AG20443 (cell line): ENCODE data around the gene BCL7B.
"Not testable (repeated sequence)": the region's sequence is repeated elsewhere in the genome, so short reads cannot be mapped to it uniquely, and the experiment has no call there.

Source experiments
- DNase-seq: peaks from one replicate; pipeline ENCODE4 v3.0.0; 2012; ENCODE audit warnings: low spot score, mixed read lengths

Gene BCL7B

DNA sequence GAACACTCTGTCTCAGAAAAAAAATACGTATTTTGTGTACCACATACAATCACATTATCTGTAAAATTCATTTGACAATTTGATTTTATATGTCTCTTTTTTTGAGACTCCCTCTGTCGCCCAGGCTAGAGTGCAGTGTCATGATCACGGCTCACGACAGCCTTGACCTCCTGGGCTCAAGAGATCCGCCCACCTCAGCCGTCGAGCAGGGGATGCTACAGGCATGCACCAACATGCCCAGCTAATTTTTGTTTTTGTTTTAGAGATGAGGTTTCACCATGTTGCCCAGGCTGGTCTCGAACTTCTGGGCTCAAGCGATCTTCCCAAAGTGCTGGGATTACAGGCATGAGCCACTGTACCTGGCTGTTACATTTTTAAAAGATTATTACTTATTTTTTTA, 23.7 kb downstream of the BCL7B start:
- DNase-seq: no peak

DNA sequence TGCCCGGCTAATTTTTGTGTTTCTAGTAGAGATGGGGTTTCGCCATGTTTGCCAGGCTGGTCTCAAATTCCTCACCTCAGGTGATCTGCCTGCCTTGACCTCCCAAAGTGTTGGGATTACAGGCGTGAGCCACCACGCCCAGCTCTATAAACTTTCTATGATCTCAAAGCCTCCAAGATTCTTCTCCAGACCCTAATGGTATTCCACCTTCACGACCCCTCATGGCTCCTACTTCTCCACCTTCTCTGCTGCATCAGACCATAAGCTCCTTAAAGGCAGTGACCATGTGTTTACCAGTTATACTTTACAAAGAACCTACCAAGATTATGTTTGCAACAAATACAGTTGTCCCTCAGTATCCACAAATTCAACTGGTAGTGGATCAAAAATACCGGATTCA, 25.3 kb downstream of the BCL7B start:
- no peak for DNase-seq

DNA sequence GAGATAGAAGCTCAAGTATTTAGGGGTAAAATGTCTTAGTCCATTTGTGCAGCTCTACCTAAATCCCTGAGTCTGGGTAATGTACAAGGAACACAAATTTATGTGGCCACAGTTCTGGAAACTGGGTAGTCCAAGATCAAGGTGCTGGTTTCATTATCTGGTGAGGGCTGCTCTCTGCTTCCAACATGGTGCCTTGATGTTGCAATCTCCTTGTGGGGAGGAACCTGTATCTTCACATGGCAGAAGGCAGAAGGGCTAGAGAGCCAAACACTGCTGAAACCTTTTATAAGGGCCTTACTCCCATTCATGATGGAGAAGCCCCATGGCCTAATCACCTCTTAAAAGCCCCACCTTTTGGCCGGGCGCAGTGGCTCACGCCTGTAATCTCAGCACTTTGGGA, 26.7 kb downstream of the BCL7B start:
- no peak for DNase-seq

DNA sequence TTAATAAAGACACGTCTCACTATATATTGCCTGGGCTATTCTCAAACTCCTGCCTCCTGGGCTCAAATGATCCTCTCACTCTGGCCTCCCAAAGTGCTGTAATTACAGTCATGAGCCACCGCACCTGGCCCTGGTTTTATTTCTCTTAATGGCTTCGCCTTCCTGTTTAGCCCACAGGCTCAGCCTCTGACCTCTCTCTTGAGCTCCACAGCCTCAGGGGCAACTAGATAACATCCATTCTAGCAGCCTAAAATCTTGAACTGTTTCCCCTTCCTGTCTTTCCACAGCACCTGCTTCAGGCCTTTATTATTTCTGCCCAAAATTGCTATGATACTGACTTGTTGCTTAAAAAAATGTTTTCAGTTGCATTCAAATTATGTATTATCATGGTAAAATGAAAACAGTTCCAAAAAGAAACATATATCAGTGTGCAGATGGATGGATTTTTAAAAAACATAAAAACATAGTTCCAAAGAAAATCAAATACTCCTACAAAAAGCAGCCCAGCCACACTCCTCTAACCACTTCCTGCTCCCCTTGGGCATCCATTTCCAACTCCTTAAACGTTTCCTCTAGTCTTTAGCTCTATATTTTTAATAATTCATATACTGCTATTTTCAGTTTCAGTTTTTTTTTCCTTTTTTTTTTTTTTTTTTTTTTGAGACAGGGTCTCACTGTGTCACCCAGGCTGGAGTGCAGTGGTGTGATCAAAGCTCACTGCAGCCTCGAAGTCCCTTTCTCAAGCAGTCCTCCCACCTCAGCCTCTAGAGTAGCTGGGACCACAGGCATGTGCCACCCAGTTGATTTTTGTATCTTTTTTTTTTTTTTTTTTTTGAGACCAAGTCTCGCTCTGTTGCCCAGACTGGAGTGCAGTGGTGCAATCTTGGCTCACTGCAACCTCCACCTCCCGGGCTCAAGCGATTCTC, 30.3 kb downstream of the BCL7B start:
- DNase-seq: no peak

DNA sequence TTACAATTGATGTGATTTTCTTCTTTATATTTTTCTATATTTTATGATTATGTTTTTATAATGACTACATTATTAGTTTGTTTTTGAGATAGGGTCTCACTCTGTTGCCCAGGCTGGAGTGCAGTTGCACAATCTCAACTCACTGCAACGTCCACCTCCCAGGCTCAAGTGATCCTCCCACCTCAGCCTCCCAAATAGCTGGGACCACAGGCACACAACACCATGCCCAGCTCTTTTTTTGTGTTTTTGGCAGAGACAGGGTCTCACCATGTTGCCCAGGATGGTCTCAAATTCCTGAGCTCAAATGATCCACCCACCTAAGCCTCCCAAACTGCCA, 31.4 kb downstream of the BCL7B start:
- DNase-seq: not testable (repeated sequence)

DNA sequence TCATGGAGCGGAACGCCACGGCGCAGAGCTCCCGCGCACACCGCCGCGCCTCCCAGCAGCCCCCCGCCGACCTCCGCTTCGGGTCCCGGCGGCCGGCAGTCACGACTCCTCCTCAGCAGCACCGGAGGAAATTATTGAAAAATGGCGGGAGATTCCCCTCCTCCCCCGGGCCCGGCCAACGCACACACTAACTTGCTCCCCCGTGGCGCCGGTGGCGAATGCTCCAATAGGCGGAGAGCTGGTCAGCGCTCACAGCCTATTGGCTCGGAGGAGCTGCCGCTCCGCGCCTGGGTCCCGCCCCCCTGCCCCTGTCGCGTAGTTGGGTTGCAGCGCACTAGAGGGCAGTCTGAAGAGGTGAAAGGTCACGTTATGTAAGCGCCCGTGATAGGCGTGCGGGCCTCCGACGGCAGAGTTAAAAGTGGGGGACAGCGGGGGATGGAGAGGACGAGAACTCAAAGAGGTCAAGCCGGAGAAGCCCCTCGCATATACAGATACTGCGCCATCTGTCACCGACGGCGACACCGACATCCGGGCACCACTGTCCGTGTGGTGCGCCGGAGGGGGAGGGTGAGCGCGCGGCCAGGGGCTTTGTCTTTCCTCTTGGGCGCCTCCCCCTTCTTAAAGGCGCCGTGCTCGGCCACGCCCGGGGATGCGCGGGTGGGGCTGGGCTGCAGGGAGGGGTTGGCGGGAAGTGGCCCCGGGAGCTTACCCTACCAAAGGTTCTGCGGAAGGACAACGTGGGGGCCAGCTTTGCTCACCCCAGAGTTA, 35.2 kb downstream of the BCL7B start, which contains the start of gene BAZ1B:
Gene BAZ1B, minus strand, starts transcription at position 189 of the 768 bp plus-strand sequence. CDS start 360 bp downstream, outside the sequence.
- DNase-seq: peak; percentile 99

DNA sequence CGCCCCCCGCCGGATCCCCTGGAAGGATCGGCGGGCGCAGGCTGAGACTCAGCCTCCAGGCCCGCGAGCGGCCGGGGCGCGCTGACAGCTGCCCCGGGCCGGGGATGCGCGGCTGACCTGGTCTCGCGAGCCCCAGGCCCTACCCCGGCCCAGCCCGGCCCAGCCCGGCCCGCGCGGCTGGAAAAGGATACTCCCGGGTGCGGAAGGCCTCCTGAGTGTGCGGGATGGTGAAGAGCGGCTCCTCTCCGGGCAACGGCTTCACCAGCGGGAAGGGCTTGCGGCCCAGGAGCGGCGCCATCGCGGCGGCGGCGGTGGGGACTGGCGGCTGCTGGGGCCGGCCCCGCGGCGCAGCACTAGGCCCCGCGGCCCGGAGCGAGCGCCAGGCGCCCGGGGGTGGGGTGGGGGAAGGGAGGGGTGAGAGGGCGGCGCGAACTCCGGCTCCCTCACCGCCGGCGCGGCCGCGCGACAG, 35.8 kb downstream of the BCL7B start:
- DNase-seq: peak; percentile 83

DNA sequence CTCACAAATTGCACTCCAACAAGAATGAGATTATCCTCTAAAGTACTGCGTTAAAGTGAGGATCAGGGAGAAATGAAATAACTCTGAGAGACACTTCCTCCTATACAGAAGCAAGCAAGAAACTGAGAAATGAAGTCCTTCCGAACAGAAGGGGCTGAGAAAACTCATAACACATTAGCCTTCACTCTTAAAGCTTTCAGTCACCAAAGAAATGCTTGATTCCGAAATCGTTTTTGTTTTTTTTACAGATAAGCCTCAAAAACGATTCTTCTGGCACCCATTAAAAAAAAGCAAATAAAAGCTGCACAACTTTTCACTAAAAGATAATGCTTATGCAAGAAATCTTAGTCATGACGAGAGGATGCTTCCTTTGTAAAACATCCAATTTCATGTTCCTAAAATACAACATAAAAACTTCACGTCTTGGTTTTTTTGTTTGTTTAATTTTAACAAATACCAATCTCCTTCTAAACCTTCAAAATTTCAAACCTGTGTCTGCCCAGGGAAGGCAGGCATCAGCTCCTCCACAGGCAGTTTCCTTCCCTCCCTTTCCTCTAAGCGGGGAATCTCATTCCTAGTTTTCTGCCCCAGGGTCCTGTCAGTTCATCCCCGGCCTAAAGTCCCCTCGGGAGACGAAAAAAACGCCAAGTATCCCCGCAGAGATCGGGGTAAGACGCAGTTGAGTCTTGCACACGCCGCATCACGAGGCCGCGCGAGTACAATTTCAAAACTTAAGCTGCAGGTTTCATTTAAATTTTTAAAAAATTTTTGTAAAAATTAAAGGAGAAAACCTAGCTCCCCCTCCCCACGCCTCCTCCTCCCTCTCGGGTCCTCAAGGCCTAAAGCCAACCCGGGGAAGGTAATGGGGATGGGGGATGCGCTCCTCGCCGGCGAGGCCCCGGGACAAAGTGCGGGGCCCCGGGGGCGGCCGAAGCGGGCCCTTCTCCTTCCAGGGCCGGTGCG, 36.5 kb downstream of the BCL7B start:
- peak; percentile 21 for DNase-seq

DNA sequence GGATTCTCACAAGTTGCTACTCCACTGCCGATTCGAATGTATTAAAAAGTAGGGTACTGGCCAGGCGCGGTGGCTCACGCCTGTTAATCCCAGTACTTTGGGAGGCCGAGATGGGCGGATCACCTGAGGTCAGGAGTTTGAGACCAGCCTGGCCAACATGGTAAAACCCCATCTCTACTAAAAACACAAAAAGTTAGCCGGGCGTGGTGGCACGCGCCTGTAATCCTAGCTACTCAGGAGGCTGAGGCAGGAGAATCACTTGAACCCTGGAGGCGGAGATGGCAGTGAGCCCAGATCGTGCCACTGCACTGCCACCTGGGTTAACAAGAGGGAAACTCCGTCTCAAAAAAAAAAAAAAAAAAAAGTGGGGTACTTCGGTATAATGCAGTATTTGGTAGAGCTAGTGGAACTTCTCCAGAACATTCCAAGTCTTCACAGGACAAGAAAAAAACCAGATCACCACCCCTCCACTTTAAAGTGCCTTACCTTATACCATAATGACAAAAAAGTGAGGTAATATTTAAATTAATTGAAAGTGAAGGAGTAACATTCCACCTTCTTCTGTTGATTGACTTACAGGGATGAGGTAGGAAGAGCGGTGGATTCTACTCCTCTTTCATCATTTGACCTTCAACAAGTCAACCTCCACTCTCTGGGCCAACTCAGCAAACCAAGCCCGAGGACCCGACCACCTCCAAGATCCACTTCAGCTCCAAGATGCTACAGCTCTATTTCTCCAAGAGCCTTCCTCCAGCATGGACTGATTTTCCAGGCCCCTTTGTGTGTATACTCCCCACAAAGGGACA, 37.4 kb downstream of the BCL7B start:
- no peak for DNase-seq

DNA sequence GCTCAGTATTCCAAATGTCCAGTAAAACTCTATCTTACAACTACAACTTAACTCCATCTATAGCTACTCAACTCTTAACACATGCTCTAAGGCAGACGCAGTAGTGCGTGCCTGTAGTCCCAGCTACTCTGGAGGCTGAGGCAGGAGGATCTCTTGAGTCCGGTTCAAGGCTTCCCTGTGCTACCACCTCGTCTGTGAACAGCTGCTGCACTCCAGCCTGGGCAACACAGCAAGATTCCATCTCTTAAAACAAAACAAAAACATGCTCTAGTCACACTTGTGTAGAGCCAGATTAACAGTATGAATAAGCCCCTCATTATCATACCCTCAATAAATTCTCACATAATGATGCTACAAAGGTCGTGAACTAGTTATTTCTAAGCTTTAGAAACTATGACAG, 39.0 kb downstream of the BCL7B start:
- no peak for DNase-seq

DNA sequence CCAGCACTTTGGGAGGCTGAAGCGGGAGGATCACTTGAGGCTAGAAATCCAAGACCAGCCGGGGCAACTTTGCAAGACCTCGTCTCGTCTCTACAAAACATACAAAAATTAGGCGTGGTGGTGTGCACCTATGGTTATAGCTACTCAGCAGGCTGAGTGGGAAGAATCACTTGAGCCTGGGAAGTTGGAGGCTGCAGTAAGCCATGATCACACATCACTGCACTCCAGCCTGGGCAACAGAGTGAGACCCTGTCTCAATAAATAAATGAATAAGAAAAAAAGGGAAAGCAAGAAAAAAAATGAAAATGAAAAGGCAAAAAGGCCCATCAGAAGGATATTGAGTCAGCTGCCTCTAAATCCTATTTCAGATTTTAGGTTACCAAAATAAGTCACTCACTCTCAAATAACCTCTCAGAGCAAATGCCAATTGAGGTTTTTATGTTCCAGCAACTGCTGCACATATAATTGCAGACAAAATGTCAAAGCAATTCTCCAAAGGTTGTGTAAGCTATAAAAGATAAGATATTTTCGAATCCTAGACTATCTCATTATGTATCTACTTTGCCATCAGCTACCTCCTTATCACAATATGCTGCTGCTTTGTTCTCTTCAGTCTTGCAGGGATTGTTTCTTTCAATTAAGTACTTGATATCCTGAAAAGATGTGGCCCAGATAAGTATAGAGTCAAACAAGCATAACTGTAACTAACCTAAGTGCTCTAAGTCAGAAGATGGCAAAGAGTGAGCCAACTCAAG, 40.1 kb downstream of the BCL7B start:
- DNase-seq: no peak

DNA sequence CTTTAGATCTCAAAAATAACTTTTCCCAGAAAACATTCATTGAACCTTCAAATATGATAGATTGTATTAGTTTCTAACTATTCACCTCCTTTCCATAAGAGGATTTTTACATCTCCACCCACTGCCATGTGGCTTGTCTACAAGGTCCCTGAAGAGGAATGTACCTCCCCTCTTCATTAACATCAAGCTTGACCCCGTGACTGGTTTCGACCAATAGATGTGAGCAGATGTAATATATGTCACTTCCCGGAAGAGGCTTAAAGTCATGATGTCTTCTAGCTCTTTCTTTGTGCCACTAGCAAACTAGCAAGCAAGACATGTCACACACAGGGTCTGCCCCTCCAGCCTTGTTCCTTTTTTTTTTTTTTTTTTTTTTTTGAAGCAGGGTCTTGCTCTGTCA, 42.3 kb downstream of the BCL7B start:
- DNase-seq: no peak

DNA sequence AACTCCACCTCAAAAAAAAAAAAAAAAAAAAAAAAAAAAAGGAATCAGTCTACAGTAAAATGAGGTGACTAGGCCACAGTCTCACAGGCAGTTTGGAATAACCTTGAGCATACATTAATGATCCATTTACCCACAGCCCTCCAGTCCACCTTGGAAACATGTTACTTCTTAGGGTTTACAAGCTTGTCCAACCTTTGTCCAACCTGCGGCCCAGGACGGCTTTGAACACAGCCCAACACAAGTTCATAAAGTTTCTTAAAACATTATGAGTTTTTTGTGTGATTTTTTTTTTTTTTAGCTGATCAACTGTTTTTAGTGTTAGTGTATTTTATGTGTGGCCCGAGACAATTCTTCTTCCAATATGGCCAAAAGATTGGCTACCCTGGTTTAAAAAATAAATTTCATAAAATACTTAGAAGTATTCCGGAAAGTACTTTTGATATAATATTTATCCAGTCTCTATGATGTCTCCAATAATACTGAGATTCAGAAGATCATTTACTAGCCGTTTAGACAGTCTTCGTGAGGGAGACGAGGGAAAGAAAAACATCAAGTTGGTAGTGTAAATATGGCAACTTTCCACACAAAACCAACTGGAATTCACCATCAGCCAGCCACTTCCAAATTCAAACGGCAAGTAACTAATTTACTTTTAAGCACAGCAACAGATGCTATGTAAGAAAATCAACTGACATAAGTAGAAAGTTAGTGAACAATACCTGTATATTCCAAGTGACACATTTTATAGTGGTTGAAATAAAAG, 45.3 kb downstream of the BCL7B start:
- no peak for DNase-seq

DNA sequence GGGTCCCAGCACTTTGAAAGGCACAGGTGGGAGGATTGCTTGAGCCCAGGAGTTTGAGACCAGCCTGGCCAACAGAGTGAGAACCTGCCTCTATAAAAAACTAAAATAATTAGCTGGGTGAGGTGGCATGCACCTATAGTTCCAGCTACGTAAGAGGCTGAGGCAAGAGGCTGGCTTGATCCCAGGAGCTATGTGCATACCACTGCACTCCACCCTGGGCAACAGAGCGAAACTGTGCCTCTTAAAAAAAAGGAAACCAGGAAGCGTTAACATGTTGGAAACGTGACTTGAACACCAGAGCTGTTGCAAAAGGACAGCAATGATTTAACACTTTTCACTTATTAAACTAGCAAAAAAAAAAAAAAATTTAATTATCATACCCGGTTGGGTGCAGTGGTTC, 48.0 kb downstream of the BCL7B start:
- DNase-seq: no peak

DNA sequence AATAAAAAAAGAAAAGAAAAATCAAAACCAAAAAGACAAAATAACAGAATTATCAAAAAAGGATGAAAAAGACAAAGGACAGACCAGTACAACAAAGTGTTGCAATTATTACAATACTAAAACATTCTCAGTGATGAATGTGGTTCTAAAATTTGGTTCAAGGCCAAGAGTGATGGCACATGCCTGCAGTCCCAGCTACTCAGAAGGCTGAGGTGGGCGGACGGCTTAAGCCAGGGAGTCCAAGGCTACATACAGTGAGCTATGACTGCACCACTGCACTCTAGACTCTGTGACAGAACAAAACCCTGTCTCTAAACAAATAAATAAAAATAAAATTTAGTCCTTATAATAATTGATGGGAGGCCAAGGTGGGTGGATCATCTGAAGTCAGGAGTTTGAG, 49.9 kb downstream of the BCL7B start:
- DNase-seq: no peak

DNA sequence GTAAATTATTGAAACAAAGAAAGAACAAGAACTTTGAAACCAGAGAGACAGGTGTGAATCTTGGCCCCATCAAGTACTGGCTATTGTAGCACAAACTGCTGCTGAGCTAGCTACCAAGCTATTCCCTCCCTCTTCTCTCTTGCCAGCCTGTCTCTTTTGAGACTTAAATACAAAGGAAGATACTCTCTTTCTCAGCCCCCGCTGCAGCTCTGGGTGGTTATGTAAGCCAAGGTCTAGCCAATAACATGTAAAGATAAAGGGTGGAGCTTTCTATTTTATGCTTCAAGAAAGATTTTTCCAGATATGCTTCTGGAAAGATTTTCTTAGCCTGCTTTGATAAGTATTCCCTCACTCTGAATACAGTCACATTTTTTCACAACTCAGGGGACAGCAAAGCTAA, 52.6 kb downstream of the BCL7B start:
- no peak for DNase-seq

DNA sequence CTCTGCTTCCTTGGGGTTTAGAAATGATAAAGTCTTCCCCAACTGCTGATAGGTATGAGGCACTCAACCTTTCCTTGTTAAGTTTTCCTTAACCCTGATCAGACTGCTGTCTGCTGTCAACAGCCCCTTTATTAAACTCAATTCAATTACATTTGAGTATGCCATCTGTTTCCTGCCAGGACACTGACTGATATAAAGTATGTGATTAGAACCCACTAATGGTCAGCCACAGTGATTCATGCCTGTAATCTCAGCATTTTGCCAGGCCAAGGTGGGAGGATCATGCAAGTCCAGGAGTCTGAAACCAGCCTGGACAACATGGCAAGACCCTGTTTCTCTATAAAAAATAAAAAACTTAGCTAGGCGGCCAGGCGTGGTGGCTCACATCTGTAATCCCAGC, 53.5 kb downstream of the BCL7B start:
- DNase-seq: no peak

DNA sequence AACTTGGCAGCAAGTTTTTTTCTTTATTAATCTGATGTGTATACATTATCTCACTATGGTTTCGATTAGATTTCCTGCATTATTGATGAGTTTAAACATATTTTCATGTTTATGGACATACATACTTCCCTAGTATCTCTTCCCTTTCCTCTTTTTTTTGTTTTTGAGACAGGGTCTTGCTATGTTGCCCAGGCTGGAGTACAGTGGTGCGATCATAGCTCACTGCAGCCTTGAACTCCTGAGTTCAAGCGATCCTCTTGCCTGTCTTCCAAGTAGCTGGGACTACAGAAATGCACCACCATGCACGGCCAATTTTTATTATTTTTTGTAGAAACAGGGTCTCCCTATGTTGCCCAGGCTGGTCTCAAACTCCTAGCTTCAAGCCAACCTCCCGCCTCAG, 54.3 kb downstream of the BCL7B start:
- no peak for DNase-seq

DNA sequence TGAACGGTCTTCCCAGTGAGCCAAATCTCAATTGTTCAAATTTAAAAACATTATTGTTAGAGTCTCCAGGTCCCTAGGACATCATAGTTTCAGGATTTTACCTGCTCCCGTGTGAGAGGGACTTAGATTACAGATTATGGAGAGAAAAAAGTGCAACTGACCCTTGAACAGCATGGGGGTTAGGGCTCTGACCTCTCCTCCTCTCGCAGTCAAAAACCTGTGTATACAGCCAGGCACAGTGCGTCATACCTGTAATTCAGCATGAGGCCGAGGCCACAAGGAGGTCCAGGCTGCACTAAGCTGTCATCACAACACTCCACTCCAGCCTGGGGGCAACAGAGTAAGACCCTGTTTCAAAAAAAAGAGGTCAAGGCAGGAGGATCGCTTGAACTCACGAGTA, 60.9 kb downstream of the BCL7B start:
- DNase-seq: no peak

DNA sequence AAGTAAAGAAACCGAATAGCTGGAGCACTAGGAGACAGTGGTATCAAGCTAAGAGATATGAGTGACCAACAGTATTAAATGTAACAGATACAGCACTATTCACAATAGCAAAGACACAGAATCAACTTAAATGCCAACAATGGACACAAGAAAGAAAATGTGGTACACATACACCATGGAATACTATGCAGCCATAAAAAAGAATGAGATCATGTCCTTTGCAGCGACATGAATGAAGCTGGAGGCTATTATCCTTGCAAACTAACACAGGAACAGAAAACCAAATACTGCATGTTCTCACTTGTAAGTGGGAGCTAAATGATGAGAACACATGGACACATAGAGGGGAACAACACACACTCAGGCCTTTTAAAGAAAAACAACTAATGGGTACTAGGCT, 62.0 kb downstream of the BCL7B start:
- not testable (repeated sequence) for DNase-seq
